Stomach (tissue), 4 donors: ENCODE measurements around the gene SPECC1.

Experiments used
- CTCF ChIP-seq, 7 experiments: fragments of 450-650 bp in 4 of 7; fragments of 200-600 bp in 3 of 7; sonication (generic) in 3 of 7; IDR thresholded peaks; one replicate each; pipeline ENCODE4 v1.5.1; 2016 to 2019; ENCODE audit warnings: antibody characterized with exemption in 7 of 7, control low read depth in 2 of 7, mild to moderate bottlenecking in 1 of 7
- POLR2A ChIP-seq, 4 donors: fragments of 450-650 bp; IDR thresholded peaks; one replicate each; pipeline ENCODE4 v1.6.1; 2016; ENCODE audit warnings: antibody characterized with exemption in 4 of 4, control low read depth in 2 of 4, mild to moderate bottlenecking in 1 of 4, moderate library complexity in 1 of 4
- POLR2AphosphoS5 ChIP-seq, 3 donors: sonication (generic); formaldehyde crosslinking; IDR thresholded peaks; one replicate each; pipeline ENCODE4 v1.6.1; 2016; ENCODE audit warnings: antibody characterized with exemption in 3 of 3

- TF ChIP-seq CTCF (IDR thresholded peaks at IDR 0.05) = no peak
- TF ChIP-seq POLR2A (IDR thresholded peaks at IDR 0.05) = no peak
- TF ChIP-seq POLR2AphosphoS5 (IDR thresholded peaks at IDR 0.05) = no peak
Observed at GRCh38 chr17:20045476-20045875, 36.3 kb downstream of the SPECC1 start.
